HG03066 (cell line): ENCODE measurements around the gene TEX54.
"Not testable (repeated sequence)": the region's sequence is repeated elsewhere in the genome, so short reads cannot be mapped to it uniquely, and the experiment has no call there.

Source experiments
- ATAC-seq: cut with Tn5 transposase; IDR thresholded peaks from one replicate; pipeline ENCODE4 v1.9.1; 2021; ENCODE audit warnings: low read depth; ENCODE audit not compliant: unreplicated experiment

Gene TEX54

GRCh38 chr11:62855571-62856332 is 23.1 kb upstream of the TEX54 start:
- ATAC-seq = peak; percentile 81

- no peak for ATAC-seq
These were observed 22.4 kb upstream of the TEX54 start for GRCh38 chr11:62854825-62855570.

- no peak for ATAC-seq
These were observed 21.6 kb upstream of the TEX54 start for GRCh38 chr11:62854013-62854824.

- ATAC-seq = no peak
These were observed 20.8 kb upstream of the TEX54 start for GRCh38 chr11:62853279-62853965.

- ATAC-seq = no peak
These were observed 20.0 kb upstream of the TEX54 start for GRCh38 chr11:62852523-62853188.

- no peak for ATAC-seq
These were observed 19.3 kb upstream of the TEX54 start for GRCh38 chr11:62851807-62852522.

- no peak for ATAC-seq
These were observed 18.5 kb upstream of the TEX54 start for GRCh38 chr11:62850911-62851806.

GRCh38 chr11:62847767-62848314 is 15.2 kb upstream of the TEX54 start:
- no peak for ATAC-seq

- no peak for ATAC-seq
These were observed 13.5 kb upstream of the TEX54 start for GRCh38 chr11:62846177-62846576.

GRCh38 chr11:62844154-62844553 is 11.5 kb upstream of the TEX54 start:
- ATAC-seq = no peak

- ATAC-seq = no peak
These were observed 10.8 kb upstream of the TEX54 start for GRCh38 chr11:62843466-62843865.

GRCh38 chr11:62842891-62843290 is 10.2 kb upstream of the TEX54 start:
- ATAC-seq = not testable (repeated sequence)

GRCh38 chr11:62842171-62842741 is 9.6 kb upstream of the TEX54 start:
- no peak for ATAC-seq

- peak; percentile 49 for ATAC-seq
These were observed 8.9 kb upstream of the TEX54 start for GRCh38 chr11:62841361-62842170.

- ATAC-seq = not testable (repeated sequence)
These were observed 8.2 kb upstream of the TEX54 start for GRCh38 chr11:62840721-62841360.
